ENCODE results near the gene PRSS2. TPM values are rescaled to one million over a fixed set of nuclear protein-coding genes. Genes with fewer than 3 reads are reported as not detected.

Gene PRSS2
- total and polyA plus RNA-seq, 9 of the 15 experiments (the other 6 are each of a cell fraction or from before 2014, with no cell fraction given): 1.3 to 23.9 (median 3.8) TPM

DNA sequence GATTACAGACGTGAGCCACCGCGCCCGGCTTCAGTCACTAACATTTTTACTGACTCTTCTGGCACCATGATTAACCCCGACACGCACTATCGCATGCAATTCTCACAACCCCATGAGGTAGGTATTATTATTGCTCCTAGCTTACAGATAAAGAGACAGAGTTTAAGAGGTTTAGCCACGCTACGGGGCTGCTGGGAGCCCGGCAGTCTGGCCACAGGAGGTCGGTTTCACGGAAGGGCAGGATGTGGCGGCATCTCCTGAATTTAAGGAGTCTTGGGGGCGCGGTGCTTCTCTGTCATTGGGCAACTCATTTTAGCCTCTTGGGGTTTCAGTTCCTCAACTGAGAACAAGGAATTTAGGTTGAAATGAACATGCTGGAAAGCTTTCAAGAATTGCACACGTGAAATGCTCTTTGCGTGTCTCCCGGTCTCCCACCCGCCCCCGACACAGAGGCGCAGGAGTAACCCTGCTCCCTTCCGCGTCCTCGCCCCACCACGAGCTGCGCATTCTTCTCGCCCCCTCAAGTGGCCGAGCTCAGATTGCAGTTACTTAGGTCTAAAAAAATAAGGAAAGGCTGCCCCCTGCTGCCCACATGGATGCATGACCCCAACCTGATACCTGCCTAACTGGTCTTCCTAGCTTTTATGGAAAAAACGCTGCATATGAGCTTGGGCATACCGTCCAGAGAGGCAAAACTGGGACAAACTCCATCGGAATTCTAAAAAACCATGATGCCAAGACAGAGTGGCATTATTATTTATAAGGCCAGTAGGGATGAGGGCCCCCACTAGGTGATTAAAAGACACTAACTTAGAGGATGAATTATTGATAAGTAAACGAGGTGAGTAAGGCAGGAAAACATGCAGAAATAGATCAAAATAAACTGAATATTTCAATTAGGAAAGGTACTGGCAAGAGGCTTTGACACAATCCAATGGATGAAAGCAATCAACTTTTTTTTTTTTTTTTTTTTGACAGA is 12.4 kb downstream of the PRSS2 start (continued):
- TF ChIP-seq HIVEP1 (CRISPR knock-in tag; IDR thresholded peaks at IDR 0.05): no peak
- no peak for TF ChIP-seq SIN3A (IDR thresholded peaks at IDR 0.05; ENCODE audit: borderline replicate concordance in 2 of 2, control insufficient read depth in 1 of 2, low read depth in 2 of 2, low read length in 2 of 2)
- peak in 1 of 2 experiments; percentile 76; a peak in 1 of 4 replicates for TF ChIP-seq TEAD1 (CRISPR knock-in tag; IDR thresholded peaks at IDR 0.05)
- TF ChIP-seq JUN (IDR thresholded peaks at IDR 0.05; ENCODE audit: borderline replicate concordance, low read depth, low read length): 0 out of 2 replicates have a peak, but pooled peaks have one; percentile 9
- TF ChIP-seq JUN (CRISPR knock-in tag; IDR thresholded peaks at IDR 0.05; ENCODE audit: borderline replicate concordance): no peak
- 0 out of 2 replicates have a peak, but pooled peaks have one; percentile 25 for TF ChIP-seq TCF15 (CRISPR knock-in tag; IDR thresholded peaks at IDR 0.05)
- no peak for TF ChIP-seq HDAC3 (IDR thresholded peaks at IDR 0.05; ENCODE audit: borderline replicate concordance, partially characterized antibody)
- TF ChIP-seq MTF1 (CRISPR knock-in tag; IDR thresholded peaks at IDR 0.05; ENCODE audit: borderline replicate concordance): no peak
- 0 out of 2 replicates have a peak, but pooled peaks have one; percentile 19 for TF ChIP-seq E2F4 (CRISPR knock-in tag; IDR thresholded peaks at IDR 0.05; ENCODE audit: low read depth)
- no peak for TF ChIP-seq STAT5A (IDR thresholded peaks at IDR 0.05; ENCODE audit: borderline replicate concordance, low read length)
- TF ChIP-seq, protein P1, sequence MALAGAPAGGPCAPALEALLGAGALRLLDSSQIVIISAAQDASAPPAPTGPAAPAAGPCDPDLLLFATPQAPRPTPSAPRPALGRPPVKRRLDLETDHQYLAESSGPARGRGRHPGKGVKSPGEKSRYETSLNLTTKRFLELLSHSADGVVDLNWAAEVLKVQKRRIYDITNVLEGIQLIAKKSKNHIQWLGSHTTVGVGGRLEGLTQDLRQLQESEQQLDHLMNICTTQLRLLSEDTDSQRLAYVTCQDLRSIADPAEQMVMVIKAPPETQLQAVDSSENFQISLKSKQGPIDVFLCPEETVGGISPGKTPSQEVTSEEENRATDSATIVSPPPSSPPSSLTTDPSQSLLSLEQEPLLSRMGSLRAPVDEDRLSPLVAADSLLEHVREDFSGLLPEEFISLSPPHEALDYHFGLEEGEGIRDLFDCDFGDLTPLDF (CRISPR knock-in tag; IDR thresholded peaks at IDR 0.05): 0 out of 2 replicates have a peak, but pooled peaks have one; percentile 44
- TF ChIP-seq HDAC1 (IDR thresholded peaks at IDR 0.05): no peak
- no peak for TF ChIP-seq XRCC4 (IDR thresholded peaks at IDR 0.05; ENCODE audit: extremely low read depth, insufficient read depth, insufficient read length)
- TF ChIP-seq ZBTB5 (IDR thresholded peaks at IDR 0.05): 0 out of 2 replicates have a peak, but pooled peaks have one; percentile 10
- TF ChIP-seq, protein P2, sequence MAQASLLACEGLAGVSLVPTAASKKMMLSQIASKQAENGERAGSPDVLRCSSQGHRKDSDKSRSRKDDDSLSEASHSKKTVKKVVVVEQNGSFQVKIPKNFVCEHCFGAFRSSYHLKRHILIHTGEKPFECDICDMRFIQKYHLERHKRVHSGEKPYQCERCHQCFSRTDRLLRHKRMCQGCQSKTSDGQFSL (CRISPR knock-in tag; IDR thresholded peaks at IDR 0.05): peak; percentile 54; the same call in 1 of the 2 replicates
- TF ChIP-seq, protein P2 (tag; IDR thresholded peaks at IDR 0.05): no peak
- no peak for TF ChIP-seq MED1 (CRISPR knock-in tag; IDR thresholded peaks at IDR 0.05; ENCODE audit: borderline replicate concordance)

Measured in K562 (cell line).